K562 (cell line): Measurements from ENCODE around the gene TRIM10. TPM values are rescaled to one million over a fixed set of nuclear protein-coding genes. Genes with fewer than 3 reads are reported as not detected.

Experiments
- ATAC-seq: fragments of 200-7000 bp; cut with Tn5 transposase; 3 replicates; pipeline ENCODE4 v1.9.1; 2020; ENCODE audit warnings: moderate library complexity
- BruUV-seq: library from RNA; stranded (reverse); fragments of 400-500 nt; replicated peaks from 2 replicates; lab custom pipeline; 2021; lab: Mats Ljungman, UMichigan
- CTCF ChIA-PET: fragments of 300-600 bp; formaldehyde crosslinking; extraction: SDS; loops from one replicate; lab custom pipeline; 2021; ENCODE audit warnings: low intra/inter-chr PET ratio; lab: Yijun Ruan, JAX
- POLR2A ChIA-PET: fragments of 300-600, 350-650 bp; sonication (Branson Sonifier 250); formaldehyde crosslinking; extraction: SDS; loops from one replicate; lab custom pipeline; 2021; ENCODE audit warnings: antibody characterized with exemption, inconsistent platforms; lab: Yijun Ruan, JAX
- DNase-seq, 4 experiments: peaks; one replicate each; pipeline versions ENCODE4 v3.0.0 to v3.0.0-alpha.2; 2011 to 2018; ENCODE audit warnings: low spot score in 3 of 4, mixed read lengths in 3 of 4; ENCODE audit errors: extremely low read depth in 1 of 4
- FAIRE-seq: peaks from 2 replicates; lab custom pipeline; 2011; peaks lifted over from hg19 to GRCh38; lab: Jason Lieb, UNC
- H2AFZ ChIP-seq: 2 replicates; pipeline ENCODE4 v1.6.0; 2011; ENCODE audit warnings: low read depth, low read length, control low read depth, inconsistent platforms
- H3K27ac ChIP-seq: fragments of 200-600 bp; 3 replicates; pipeline ENCODE4 v1.8.0; 2011; ENCODE audit warnings: low read depth, mild to moderate bottlenecking, control low read depth, inconsistent platforms, low read length, moderate library complexity, mixed read lengths; ENCODE audit errors: extremely low read depth
- H3K27me3 ChIP-seq, 2 experiments: fragments of 300-600 bp in 1 of 2; 2 replicates in 1 of 2; 3 replicates in 1 of 2; pipeline versions ENCODE4 v1.6.0 to v1.8.0; 2011; ENCODE audit warnings: inconsistent platforms in 2 of 2, low read length in 2 of 2, mild to moderate bottlenecking in 1 of 2, mixed read lengths in 1 of 2, moderate library complexity in 1 of 2; ENCODE audit not compliant: control insufficient read depth in 2 of 2, insufficient read depth in 2 of 2
- H3K36me3 ChIP-seq: fragments of 300-600 bp; 3 replicates; pipeline ENCODE4 v1.8.0; 2011; ENCODE audit warnings: mild to moderate bottlenecking, low read length, inconsistent platforms; ENCODE audit not compliant: control insufficient read depth, insufficient read depth
- H3K4me1 ChIP-seq, 2 experiments: fragments of 200-600 bp in 1 of 2; replicated peaks in 1 of 2; 2 replicates in 1 of 2; 3 replicates in 1 of 2; pipeline versions ENCODE4 v1.5.1 to v1.8.0; 2011; ENCODE audit warnings: inconsistent platforms in 2 of 2, low read length in 2 of 2, mild to moderate bottlenecking in 1 of 2, mixed read lengths in 1 of 2, moderate library complexity in 1 of 2; ENCODE audit not compliant: control insufficient read depth in 2 of 2, insufficient read depth in 2 of 2
- H3K4me2 ChIP-seq: 2 replicates; pipeline ENCODE4 v1.6.1; 2011; ENCODE audit warnings: low read length, control low read depth, inconsistent platforms, mixed read lengths; ENCODE audit not compliant: insufficient read depth
- H3K4me3 ChIP-seq: fragments of 200-600 bp; sonication (generic), shearing (Covaris generic); 2 replicates; pipeline ENCODE4 v1.5.1; 2016; ENCODE audit warnings: control low read depth, inconsistent platforms
- H3K79me2 ChIP-seq: fragments of 200-600 bp; 3 replicates; pipeline ENCODE4 v1.8.0; 2011; ENCODE audit warnings: low read length, inconsistent platforms; ENCODE audit not compliant: control insufficient read depth, insufficient read depth
- H3K9ac ChIP-seq, 2 experiments: 2 replicates each; pipeline versions ENCODE4 v1.6.0 to v1.6.1; 2011; ENCODE audit warnings: low read depth in 2 of 2, low read length in 2 of 2, control low read depth in 1 of 2, inconsistent platforms in 1 of 2, mild to moderate bottlenecking in 1 of 2, mixed read lengths in 1 of 2; ENCODE audit not compliant: insufficient read depth in 1 of 2
- H3K9me1 ChIP-seq: one replicate; pipeline ENCODE4 v1.6.0; 2011; ENCODE audit warnings: inconsistent platforms, mild to moderate bottlenecking, low read length, moderate library complexity; ENCODE audit not compliant: control insufficient read depth, insufficient read depth
- H3K9me3 ChIP-seq: replicated peaks from 2 replicates; pipeline ENCODE4 v1.5.1; 2011; ENCODE audit warnings: low read depth, low read length, inconsistent platforms; ENCODE audit not compliant: control insufficient read depth, insufficient read depth
- H4K20me1 ChIP-seq: replicated peaks from 2 replicates; pipeline ENCODE4 v1.6.1; 2011; ENCODE audit warnings: low read length, inconsistent platforms, mixed read lengths; ENCODE audit not compliant: control insufficient read depth, insufficient read depth
- E2F5 ChIP-seq: sonication (generic); formaldehyde crosslinking; IDR thresholded peaks from 2 replicates; pipeline ENCODE4 v1.8.0; 2022; ENCODE audit warnings: mild to moderate bottlenecking, missing genetic modification reagents
- HIVEP1 ChIP-seq: fragments of 250-450 bp; sonication (Bioruptor Pico); IDR thresholded peaks from 2 replicates; pipeline ENCODE4 v1.4.0; 2020; ENCODE audit warnings: mild to moderate bottlenecking
- LARP7 ChIP-seq: fragments of 450-650 bp; IDR thresholded peaks from 2 replicates; pipeline ENCODE4 v1.6.1; 2016
- MAFF ChIP-seq: IDR thresholded peaks from 2 replicates; pipeline ENCODE4 v1.6.1; 2012; ENCODE audit warnings: low read length, improper control_type of control experiment
- MAFG ChIP-seq: fragments of 450-650 bp; conservative IDR thresholded peaks from 2 replicates; pipeline ENCODE4 v1.6.1; 2016; ENCODE audit warnings: missing genetic modification characterization, missing compliant biosample characterization
- MAFK ChIP-seq: IDR thresholded peaks from 2 replicates; pipeline ENCODE4 v1.6.1; 2011; ENCODE audit warnings: low read length, improper control_type of control experiment
- MBD2 ChIP-seq: sonication (generic); IDR thresholded peaks from 2 replicates; pipeline ENCODE4 v1.6.1; 2016; ENCODE audit warnings: low read depth, borderline replicate concordance
- NELFE ChIP-seq: IDR thresholded peaks from 2 replicates; pipeline ENCODE4 v1.6.1; 2011; ENCODE audit warnings: mild to moderate bottlenecking; ENCODE audit not compliant: insufficient read depth, insufficient read length
- POLR2A ChIP-seq: fragments of 450-650 bp; conservative IDR thresholded peaks from 2 replicates; pipeline ENCODE4 v1.6.1; 2016
- RNF2 ChIP-seq: sonication (generic); IDR thresholded peaks from 2 replicates; pipeline ENCODE4 v1.6.1; 2016
- TAF7 ChIP-seq: fragments of 450-650 bp; IDR thresholded peaks from 2 replicates; pipeline ENCODE4 v1.6.1; 2016; ENCODE audit warnings: missing genetic modification characterization, missing compliant biosample characterization
- THRAP3 ChIP-seq: fragments of 450-650 bp; IDR thresholded peaks from 2 replicates; pipeline ENCODE4 v1.6.1; 2016; ENCODE audit warnings: mild to moderate bottlenecking, inconsistent platforms, borderline replicate concordance
- ZNF174 ChIP-seq: fragments of 250-450 bp; sonication (Bioruptor Pico); IDR thresholded peaks from 2 replicates; pipeline ENCODE4 v1.4.0; 2020; ENCODE audit warnings: mild to moderate bottlenecking
- ZNF282 ChIP-seq: sonication (generic); formaldehyde crosslinking; IDR thresholded peaks from 2 replicates; pipeline ENCODE4 v1.8.1; 2023; ENCODE audit warnings: missing genetic modification reagents
- ZNF395 ChIP-seq: fragments of 200-800 bp; sonication (Bioruptor generic); IDR thresholded peaks from 2 replicates; pipeline ENCODE4 v1.6.1; 2017; ENCODE audit warnings: missing genetic modification characterization, missing compliant biosample characterization
- ZNF79 ChIP-seq: fragments of 250-450 bp; sonication (Bioruptor Pico); IDR thresholded peaks from 2 replicates; pipeline ENCODE4 v1.4.0; 2020; ENCODE audit warnings: low read depth, mild to moderate bottlenecking, moderate library complexity
- WGBS: fragments of 100-300 bp; shearing (Covaris generic); methylation state at CpG from one replicate; pipeline ENCODE4 v1.1.6; 2016; ENCODE audit warnings: low coverage, mixed read lengths; ENCODE audit not compliant: insufficient coverage; ENCODE audit errors: missing lambda C conversion rate; 5-methylcytosine and 5-hydroxymethylcytosine counted together
- in situ Hi-C: fragments of 300-500 bp; cut with MboI; formaldehyde crosslinking; loops from 4 replicates; pipeline ENCODE4 v1.15.0; 2018; ENCODE audit warnings: inconsistent platforms, mixed read lengths
- intact Hi-C: fragments of 100-400 bp; cut with micrococcal nuclease; formaldehyde crosslinking; loops from 2 replicates; pipeline ENCODE4 v1.14.2; 2022
- polyA plus RNA-seq, 8 experiments: library from polyadenylated mRNA; depleted of rRNA in 4 of 8; stranded (reverse) in 5 of 8; unstranded in 3 of 8; fragments of >200 nt; fragmentation: Nextera tagmentation in 2 of 8; fragmentation: Illumina TruSeq in 1 of 8; extraction: Ambion mirVana in 2 of 8; extraction: Trizol in 1 of 8; gene quantifications; 2 replicates each; pipeline versions ENCODE4 v1.2.1 to v1.2.3, GENCODE V29; 2011 to 2014; ENCODE audit warnings: inconsistent platforms in 1 of 8, missing spikeins in 1 of 8
- total RNA-seq, 7 experiments: library from RNA; depleted of rRNA in 6 of 7; stranded (reverse); fragments of >200 nt in 6 of 7; fragmentation: Illumina TruSeq in 2 of 7; extraction: Trizol in 2 of 7; gene quantifications; 2 replicates each; pipeline versions ENCODE4 v1.2.1 to v1.2.3, GENCODE V29; 2011 to 2021; ENCODE audit warnings: low replicate concordance in 1 of 7
- TF ChIP-seq, protein P1 (sequence below): sonication (generic); formaldehyde crosslinking; IDR thresholded peaks from 2 replicates; pipeline ENCODE4 v1.8.1; 2023; ENCODE audit warnings: mild to moderate bottlenecking, missing genetic modification reagents

TRIM10 gene
- total and polyA plus RNA-seq, 9 of the 15 experiments (the other 6 are each of a cell fraction or from before 2014, with no cell fraction given): 0.15 to 0.90 (median 0.36) TPM

DNA sequence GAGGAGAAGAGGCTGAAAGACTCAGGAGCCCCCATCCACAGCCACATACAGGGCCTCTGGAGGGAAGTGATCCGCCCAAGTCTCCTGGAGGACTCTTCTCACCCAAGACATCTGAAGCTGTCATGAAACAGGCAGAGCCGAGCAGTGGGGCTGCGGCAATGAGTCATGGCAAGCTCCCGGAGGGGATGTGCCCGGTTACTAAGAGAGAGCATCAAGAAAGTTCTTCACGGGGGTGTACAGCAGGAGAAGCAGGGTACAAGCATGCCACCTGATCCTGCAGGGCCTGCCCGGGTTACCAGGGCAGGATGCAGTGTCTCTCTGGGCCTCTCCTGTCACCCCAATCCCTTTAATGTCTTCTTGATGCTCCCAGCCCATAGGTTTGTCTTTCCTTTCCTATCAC lies 31.1 kb upstream of the TRIM10 start:
- POLR2A ChIA-PET: no interaction called here
- H3K27me3 ChIP-seq: peaks cover 23 to 39% of the 10 kb centered on the region in 2 experiments; a peak in 4 of 5 replicates
- H3K79me2 ChIP-seq: no peaks in the 10 kb centered on the region
- CTCF ChIA-PET: no interaction called here
- 6% methylated on average over 7 of the region's 7 CpGs for WGBS
- H2AFZ ChIP-seq: no peak overlapping the region
- intact Hi-C loops: no loop called here
- no peak overlapping the region for H3K4me2 ChIP-seq
- no peak for FAIRE-seq
- BruUV-seq: no TSS peak
- H3K27ac ChIP-seq: no peak overlapping the region
- no peak overlapping the region for H3K4me3 ChIP-seq
- no peak; the same call in 2 of the 3 replicates for ATAC-seq
- DNase-seq: no peak
- H3K9me3 ChIP-seq: no peaks in the 10 kb centered on the region
- no peaks in the 10 kb centered on the region for H4K20me1 ChIP-seq
- no peaks in the 10 kb centered on the region for H3K9me1 ChIP-seq
- TF ChIP-seq THRAP3 (no peak), E2F5 (CRISPR knock-in tag) (no peak), ZNF282 (no peak), MAFF (no peak), NELFE (no peak), MAFK (no peak), LARP7 (no peak), RNF2 (no peak), MBD2 (no peak), POLR2A (no peak), HIVEP1 (CRISPR knock-in tag) (no peak), ZNF395 (CRISPR knock-in tag) (no peak), ZNF174 (CRISPR knock-in tag) (no peak), TAF7 (tag) (no peak), MAFG (tag) (no peak), ZNF79 (CRISPR knock-in tag) (no peak)
- TF ChIP-seq, protein P1, sequence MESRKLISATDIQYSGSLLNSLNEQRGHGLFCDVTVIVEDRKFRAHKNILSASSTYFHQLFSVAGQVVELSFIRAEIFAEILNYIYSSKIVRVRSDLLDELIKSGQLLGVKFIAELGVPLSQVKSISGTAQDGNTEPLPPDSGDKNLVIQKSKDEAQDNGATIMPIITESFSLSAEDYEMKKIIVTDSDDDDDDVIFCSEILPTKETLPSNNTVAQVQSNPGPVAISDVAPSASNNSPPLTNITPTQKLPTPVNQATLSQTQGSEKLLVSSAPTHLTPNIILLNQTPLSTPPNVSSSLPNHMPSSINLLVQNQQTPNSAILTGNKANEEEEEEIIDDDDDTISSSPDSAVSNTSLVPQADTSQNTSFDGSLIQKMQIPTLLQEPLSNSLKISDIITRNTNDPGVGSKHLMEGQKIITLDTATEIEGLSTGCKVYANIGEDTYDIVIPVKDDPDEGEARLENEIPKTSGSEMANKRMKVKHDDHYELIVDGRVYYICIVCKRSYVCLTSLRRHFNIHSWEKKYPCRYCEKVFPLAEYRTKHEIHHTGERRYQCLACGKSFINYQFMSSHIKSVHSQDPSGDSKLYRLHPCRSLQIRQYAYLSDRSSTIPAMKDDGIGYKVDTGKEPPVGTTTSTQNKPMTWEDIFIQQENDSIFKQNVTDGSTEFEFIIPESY (CRISPR knock-in tag): no peak
- in situ Hi-C loops: no loop called here
- H3K9ac ChIP-seq: no peak overlapping the region
- H3K4me1 ChIP-seq: peaks cover 0 to 3% of the 10 kb centered on the region in 2 experiments; a peak in 1 of 5 replicates
- no peaks in the 10 kb centered on the region for H3K36me3 ChIP-seq
